ACC112 (cell line): ENCODE measurements around the gene MAP3K4.
A peak's percentile ranks its signal among the peaks of the same experiment; 100 is the strongest.

Experiments
- H2AFZ ChIP-seq: fragments of 200-600 bp; sonication (generic); one replicate; pipeline ENCODE4 v1.6.0; 2017; ENCODE audit warnings: antibody characterized with exemption, low read length; ENCODE audit not compliant: unreplicated experiment
- H3K27ac ChIP-seq: fragments of 200-600 bp; sonication (generic); 2 replicates; pipeline ENCODE4 v1.5.1; 2014; ENCODE audit warnings: low read depth, mild to moderate bottlenecking, antibody characterized with exemption, low read length, moderate library complexity
- H3K27me3 ChIP-seq: fragments of 200-600 bp; sonication (generic); 2 replicates; pipeline ENCODE4 v1.6.1; 2014; ENCODE audit warnings: mild to moderate bottlenecking, antibody characterized with exemption, low read length, moderate library complexity, mixed read lengths; ENCODE audit not compliant: insufficient read depth
- H3K36me3 ChIP-seq: fragments of 200-600 bp; sonication (generic); 2 replicates; pipeline ENCODE4 v1.6.1; 2016; ENCODE audit warnings: mild to moderate bottlenecking, antibody characterized with exemption, low read length, moderate library complexity, mixed read lengths; ENCODE audit not compliant: insufficient read depth
- H3K4me1 ChIP-seq: fragments of 200-600 bp; sonication (generic); one replicate; pipeline ENCODE4 v1.6.1; 2016; ENCODE audit warnings: low read length, mixed read lengths; ENCODE audit not compliant: insufficient read depth, unreplicated experiment, control insufficient read depth
- H3K4me3 ChIP-seq: fragments of 200-600 bp; sonication (generic); 2 replicates; pipeline ENCODE4 v1.5.1; 2014; ENCODE audit warnings: mild to moderate bottlenecking, low read depth, low read length
- H3K79me2 ChIP-seq: fragments of 200-600 bp; sonication (generic); one replicate; pipeline ENCODE4 v1.6.0; 2016; ENCODE audit warnings: low read length; ENCODE audit not compliant: control insufficient read depth, unreplicated experiment, insufficient read depth

The MAP3K4 gene

DNA sequence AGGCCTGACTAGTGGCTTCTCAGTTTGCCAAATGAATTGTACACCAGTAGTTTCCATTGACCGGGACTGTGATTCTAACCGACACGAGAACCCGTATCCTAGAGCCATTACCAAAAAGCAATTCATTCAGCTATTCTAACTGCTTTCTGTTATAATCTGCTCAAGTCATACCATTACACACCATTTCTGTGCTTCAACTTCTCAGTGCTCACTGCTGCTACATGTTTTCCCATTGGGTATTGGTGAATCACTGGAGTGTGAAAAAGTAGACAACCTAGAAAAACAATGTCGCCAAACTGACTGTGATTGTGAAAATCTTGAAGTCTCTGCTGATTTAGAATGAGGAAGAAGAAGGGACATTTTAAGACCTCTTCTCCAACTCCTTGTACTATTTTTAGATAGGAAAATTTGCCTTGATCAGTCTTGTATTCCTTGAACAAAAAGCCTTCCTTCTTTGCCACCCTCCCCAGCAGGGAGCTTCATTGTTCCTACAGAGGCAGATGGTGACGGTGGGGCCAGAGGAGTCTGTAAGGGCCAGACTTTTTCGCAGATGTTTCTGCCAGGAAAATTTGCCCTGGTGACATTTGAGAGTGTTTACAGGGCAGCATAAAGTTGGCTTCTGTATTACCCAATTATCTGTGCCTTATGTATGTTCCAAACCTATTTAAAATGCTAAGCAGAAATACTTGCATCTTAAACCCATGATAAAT lies 31.7 kb upstream of the MAP3K4 start:
- H3K36me3 ChIP-seq: no peaks in the 10 kb centered on the region
- H3K27ac ChIP-seq: no peak overlapping the region
- H3K4me1 ChIP-seq: no peaks in the 10 kb centered on the region
- no peaks in the 10 kb centered on the region for H3K27me3 ChIP-seq
- H3K79me2 ChIP-seq: no peaks in the 10 kb centered on the region
- no peak overlapping the region for H2AFZ ChIP-seq
- no peak overlapping the region for H3K4me3 ChIP-seq

DNA sequence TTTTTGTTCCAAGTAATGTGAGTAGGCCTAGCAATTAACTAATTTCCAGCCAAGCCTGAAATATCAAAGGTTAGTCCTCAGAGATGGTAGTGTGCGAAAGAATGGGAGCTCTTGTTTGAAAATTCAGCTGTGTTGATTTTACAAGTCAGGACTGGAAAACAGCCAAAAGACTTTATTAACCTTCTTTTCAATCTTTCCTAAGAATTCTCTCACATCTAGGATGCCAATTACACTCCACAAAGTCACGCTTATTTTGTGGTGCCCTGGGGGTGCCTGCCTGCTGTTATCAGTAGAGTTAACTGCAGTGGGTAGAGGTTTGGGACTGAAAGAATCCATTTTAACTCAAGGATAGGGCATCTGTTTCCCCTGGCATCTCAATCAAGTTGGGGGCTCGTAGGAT lies 30.7 kb upstream of the MAP3K4 start:
- H3K79me2 ChIP-seq: no peaks in the 10 kb centered on the region
- H3K4me1 ChIP-seq: no peaks in the 10 kb centered on the region
- no peak overlapping the region for H3K4me3 ChIP-seq
- H3K36me3 ChIP-seq: no peaks in the 10 kb centered on the region
- no peak overlapping the region for H2AFZ ChIP-seq
- H3K27ac ChIP-seq: no peak overlapping the region
- H3K27me3 ChIP-seq: no peaks in the 10 kb centered on the region

DNA sequence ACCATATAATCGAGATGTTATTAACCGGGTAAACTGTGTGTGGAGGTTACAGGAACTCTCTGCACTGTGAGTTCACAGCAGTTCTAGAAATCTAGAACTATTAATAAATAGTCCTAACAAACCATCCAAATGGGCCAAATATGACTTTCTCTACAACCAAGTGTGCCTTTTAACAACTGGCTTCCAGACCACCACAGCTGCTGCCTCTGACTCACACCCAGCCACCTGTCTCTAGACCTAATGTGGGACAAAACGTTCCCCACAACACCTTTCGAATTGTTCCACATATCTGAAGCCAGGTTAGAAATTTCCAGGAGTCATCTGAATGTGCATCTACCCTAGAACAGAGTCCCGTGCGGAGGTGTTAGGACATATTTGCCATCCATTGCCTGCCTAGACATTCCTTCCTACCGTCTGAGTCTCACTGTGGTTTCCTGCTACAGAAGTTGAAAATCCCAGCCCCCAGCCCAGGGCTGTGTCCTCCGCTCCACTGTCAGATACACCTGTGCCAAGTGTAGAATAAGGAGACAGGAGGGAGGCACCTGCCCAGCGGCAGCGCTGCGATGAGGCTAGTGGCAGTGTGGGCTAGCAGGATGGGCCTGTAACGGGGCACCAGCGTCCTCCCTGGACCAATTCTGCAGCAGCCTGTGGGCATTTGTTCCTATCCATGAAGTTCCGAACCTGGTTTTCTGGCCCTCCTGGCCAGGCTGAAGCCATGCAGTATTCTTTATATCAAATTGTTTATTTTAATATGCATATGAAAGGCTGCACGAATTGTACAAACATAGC lies 28.5 kb upstream of the MAP3K4 start:
- Histone ChIP-seq H3K27ac (no peak overlapping the region), H2AFZ (no peak overlapping the region), H3K36me3 (no peaks in the 10 kb centered on the region), H3K4me1 (no peaks in the 10 kb centered on the region), H3K27me3 (no peaks in the 10 kb centered on the region), H3K79me2 (no peaks in the 10 kb centered on the region), H3K4me3 (no peak overlapping the region)

DNA sequence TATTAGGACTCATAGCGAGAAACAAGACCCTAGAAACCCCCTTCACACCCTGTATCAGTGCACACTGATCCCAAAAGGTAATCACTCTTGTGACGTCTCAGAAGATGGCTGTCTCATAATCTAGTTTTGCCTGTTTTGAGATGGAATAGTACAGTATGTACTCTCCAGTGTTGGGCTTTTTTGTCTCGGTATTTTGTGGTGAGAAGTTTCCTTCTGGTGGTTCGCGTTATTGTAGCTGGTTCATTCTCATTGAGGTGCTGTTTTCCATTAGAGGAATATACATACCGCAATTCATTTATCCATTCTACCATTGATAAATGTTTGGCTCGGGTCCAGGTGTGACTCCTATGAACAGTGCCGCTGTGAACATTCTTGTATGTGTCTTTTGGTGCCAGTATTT lies 27.9 kb upstream of the MAP3K4 start:
- H3K79me2 ChIP-seq: no peaks in the 10 kb centered on the region
- H3K4me3 ChIP-seq: no peak overlapping the region
- no peak overlapping the region for H2AFZ ChIP-seq
- H3K4me1 ChIP-seq: no peaks in the 10 kb centered on the region
- no peaks in the 10 kb centered on the region for H3K36me3 ChIP-seq
- no peaks in the 10 kb centered on the region for H3K27me3 ChIP-seq
- H3K27ac ChIP-seq: no peak overlapping the region

DNA sequence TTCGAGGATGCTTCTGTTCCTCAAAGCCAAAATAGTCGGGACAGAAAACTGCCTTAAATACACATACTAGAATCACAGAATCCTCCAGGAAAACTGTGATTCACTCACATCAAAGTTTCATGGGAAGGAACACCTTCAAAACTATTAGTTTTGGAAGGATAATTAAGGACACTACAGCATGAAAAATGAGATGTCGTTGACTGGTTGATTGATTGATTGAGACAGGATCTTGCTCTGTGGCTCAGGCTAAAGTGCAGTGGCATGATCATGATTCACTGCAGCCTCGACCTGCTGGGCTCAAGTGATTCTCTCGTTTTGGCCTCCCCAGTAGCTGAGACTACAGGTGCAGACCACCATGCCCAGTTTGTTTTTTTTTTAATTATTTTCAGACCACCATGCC lies 25.7 kb upstream of the MAP3K4 start:
- H3K27ac ChIP-seq: no peak overlapping the region
- H3K36me3 ChIP-seq: no peaks in the 10 kb centered on the region
- H3K27me3 ChIP-seq: no peaks in the 10 kb centered on the region
- no peak overlapping the region for H3K4me3 ChIP-seq
- no peaks in the 10 kb centered on the region for H3K4me1 ChIP-seq
- no peaks in the 10 kb centered on the region for H3K79me2 ChIP-seq
- no peak overlapping the region for H2AFZ ChIP-seq

DNA sequence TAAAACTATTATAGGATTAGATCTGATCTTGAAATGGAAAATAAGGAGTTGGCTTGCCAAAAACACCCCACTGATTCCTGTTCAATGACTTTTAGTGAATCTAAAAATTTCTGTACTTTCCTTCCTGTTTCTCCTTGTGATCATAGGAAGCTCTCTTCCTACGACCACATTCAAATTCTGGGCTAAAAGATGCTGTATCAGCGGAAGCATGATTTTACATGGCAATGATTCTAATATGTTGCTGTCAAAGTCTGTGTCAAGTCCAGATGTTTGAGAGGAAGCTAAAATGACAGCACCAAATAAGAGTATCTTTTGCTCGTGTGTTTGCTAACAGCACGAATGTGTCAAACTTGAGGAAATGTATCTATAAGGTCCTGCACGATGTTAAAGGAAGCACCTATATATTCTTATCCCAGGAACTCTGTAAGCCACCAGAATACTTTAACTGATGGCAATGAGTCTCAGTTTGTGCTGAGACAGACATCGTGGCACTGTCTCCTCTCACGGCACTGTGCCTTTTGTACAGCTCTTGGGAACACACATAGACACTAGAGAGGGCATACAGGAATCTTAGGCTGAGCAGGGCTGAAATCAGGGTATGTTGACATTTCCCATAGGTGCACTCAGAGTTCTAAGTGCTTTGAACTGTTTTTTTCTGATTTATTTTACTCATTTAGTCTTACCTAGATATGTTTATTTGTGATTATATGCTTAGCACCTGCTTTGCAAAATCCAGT lies 24.9 kb upstream of the MAP3K4 start:
- Histone ChIP-seq H3K79me2 (no peaks in the 10 kb centered on the region), H3K4me1 (no peaks in the 10 kb centered on the region), H3K27me3 (no peaks in the 10 kb centered on the region), H3K27ac (no peak overlapping the region), H3K36me3 (no peaks in the 10 kb centered on the region), H3K4me3 (no peak overlapping the region), H2AFZ (no peak overlapping the region)

DNA sequence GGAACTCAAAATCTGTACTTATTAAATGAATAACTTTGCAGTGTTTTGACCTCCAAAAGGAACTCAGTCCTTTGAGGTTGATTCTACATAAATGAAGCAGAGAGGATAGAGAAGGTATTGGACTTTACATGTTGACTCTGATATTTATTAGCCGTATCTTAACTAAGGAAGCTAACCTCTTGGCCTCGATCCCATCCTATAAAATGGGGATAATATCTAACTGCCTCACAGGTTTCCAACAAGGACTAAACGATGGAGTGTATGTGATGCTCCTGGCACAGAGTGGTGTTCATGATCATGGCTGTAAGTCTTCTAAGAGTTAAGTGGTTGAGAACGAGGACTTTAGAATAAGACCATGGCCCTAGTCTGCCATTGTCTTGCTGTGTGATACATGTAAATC lies 24.2 kb upstream of the MAP3K4 start:
- Histone ChIP-seq H3K36me3 (no peaks in the 10 kb centered on the region), H3K79me2 (no peaks in the 10 kb centered on the region), H3K4me1 (peaks cover 6% of the 10 kb centered on the region), H3K27me3 (no peaks in the 10 kb centered on the region), H3K4me3 (no peak overlapping the region), H2AFZ (no peak overlapping the region), H3K27ac (no peak overlapping the region)

DNA sequence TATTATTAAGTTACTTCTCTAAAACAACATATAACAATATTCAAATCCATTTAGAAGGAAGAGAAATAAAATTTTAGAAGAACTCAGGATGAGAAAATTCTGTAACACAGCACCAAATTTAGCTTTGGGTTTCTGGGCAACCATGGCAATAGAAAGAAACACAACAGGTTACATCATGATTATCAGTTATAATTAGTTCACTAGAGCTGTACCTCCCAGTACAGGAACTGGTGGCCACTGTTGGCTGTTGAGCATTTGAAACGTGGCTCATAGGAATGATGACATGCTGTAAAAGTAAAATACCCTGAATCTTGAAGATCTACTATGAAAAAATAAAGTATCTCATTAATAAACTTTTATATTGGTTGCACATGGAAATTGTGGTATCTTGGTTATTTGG lies 23.7 kb upstream of the MAP3K4 start:
- Histone ChIP-seq H2AFZ (no peak overlapping the region), H3K27me3 (no peaks in the 10 kb centered on the region), H3K36me3 (no peaks in the 10 kb centered on the region), H3K4me3 (no peak overlapping the region), H3K79me2 (no peaks in the 10 kb centered on the region), H3K4me1 (peaks cover 11% of the 10 kb centered on the region), H3K27ac (no peak overlapping the region)

DNA sequence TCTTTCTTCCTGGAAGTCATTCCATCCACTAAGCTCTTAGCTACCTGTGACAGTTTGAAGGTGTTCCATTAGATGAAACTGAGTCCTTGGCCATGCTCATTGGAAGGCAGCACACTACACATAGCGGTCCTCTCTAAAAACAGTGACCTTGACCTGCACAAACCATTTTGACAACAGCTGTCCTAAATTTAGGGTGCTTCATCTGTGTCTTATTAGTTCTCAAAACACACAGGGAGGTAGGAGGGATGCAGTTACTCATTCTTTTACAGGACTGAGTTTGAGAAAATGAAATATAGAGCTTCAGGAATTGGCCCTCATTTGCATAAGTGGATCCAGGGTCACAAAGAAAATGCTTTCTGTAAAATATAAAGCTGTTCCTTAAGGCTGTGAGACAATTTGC lies 20.4 kb upstream of the MAP3K4 start:
- H3K4me1 ChIP-seq: peaks cover 35% of the 10 kb centered on the region
- H3K27me3 ChIP-seq: no peaks in the 10 kb centered on the region
- H3K79me2 ChIP-seq: no peaks in the 10 kb centered on the region
- H2AFZ ChIP-seq: no peak overlapping the region
- H3K36me3 ChIP-seq: no peaks in the 10 kb centered on the region
- H3K4me3 ChIP-seq: no peak overlapping the region
- H3K27ac ChIP-seq: no peak overlapping the region

DNA sequence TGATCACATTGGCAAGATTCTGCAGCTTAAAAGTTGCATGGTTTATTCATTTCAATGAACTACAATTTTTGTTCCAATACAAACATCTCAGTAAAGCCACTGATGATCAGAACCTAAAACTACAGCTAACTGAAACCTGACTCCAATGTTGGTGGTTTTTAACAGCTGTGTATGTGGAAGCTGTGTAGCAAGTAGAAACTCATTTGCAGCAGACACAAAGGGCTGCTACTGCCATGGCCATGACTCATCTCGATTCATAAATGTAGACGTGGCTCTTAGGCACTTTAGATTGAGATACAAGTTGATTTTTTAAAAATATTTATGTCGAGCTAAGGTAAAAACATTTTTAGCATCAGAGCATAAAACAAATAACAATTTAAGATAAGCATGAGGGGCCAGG lies 19.5 kb upstream of the MAP3K4 start:
- Histone ChIP-seq H2AFZ (no peak overlapping the region), H3K4me3 (no peak overlapping the region), H3K79me2 (no peaks in the 10 kb centered on the region), H3K36me3 (no peaks in the 10 kb centered on the region), H3K27me3 (no peaks in the 10 kb centered on the region), H3K4me1 (peaks cover 35% of the 10 kb centered on the region), H3K27ac (peak overlapping the region; percentile 91)
